Transverse colon (tissue), 4 donors: ENCODE measurements around the gene LRRC26. TPM values are rescaled to one million over a fixed set of nuclear protein-coding genes. Genes with fewer than 3 reads are reported as not detected.

ENCODE experiments used
- DNase-seq: peaks from one replicate; pipeline ENCODE4 v3.0.0-alpha.2; 2019
- H3K27ac ChIP-seq, 4 donors: fragments of 200-600 bp; sonication (generic); 2 replicates each; pipeline ENCODE4 v1.5.1; 2016 to 2018; ENCODE audit warnings: inconsistent platforms in 4 of 4
- H3K27me3 ChIP-seq: fragments of 200-600 bp; sonication (generic); 2 replicates; pipeline ENCODE4 v1.5.1; 2017; ENCODE audit warnings: inconsistent platforms
- H3K36me3 ChIP-seq, 4 donors: fragments of 200-600 bp; sonication (generic); 2 replicates each; pipeline ENCODE4 v1.5.1; 2017 to 2019; ENCODE audit warnings: inconsistent platforms in 4 of 4
- H3K4me1 ChIP-seq, 4 donors: fragments of 200-600 bp; sonication (generic); 2 replicates each; pipeline ENCODE4 v1.5.1; 2017 to 2020; ENCODE audit warnings: inconsistent platforms in 4 of 4
- H3K4me3 ChIP-seq, 4 donors: fragments of 200-600 bp; sonication (generic); 1 replicate in 1 of 4; 2 replicates in 3 of 4; pipeline versions ENCODE4 v1.5.1 to v1.6.1; 2017 to 2019; ENCODE audit warnings: inconsistent platforms in 4 of 4
- H3K9me3 ChIP-seq, 2 donors: fragments of 200-600 bp; sonication (generic); 2 replicates each; pipeline ENCODE4 v1.5.1; 2017 to 2019; ENCODE audit warnings: inconsistent platforms in 2 of 2
- CTCF ChIP-seq, 5 experiments: fragments of 200-600 bp in 3 of 5; fragments of 450-650 bp in 2 of 5; sonication (generic) in 3 of 5; IDR thresholded peaks; 1 replicate in 2 of 5; 2 replicates in 3 of 5; pipeline ENCODE4 v1.5.1; 2016 to 2017; ENCODE audit warnings: antibody characterized with exemption in 5 of 5, inconsistent platforms in 3 of 5, mild to moderate bottlenecking in 2 of 5, moderate library complexity in 1 of 5
- EP300 ChIP-seq: sonication (generic); formaldehyde crosslinking; IDR thresholded peaks from one replicate; pipeline ENCODE4 v1.6.1; 2017; ENCODE audit warnings: antibody characterized with exemption, low read depth
- POLR2A ChIP-seq: fragments of 450-650 bp; IDR thresholded peaks from one replicate; pipeline ENCODE4 v1.6.1; 2016; ENCODE audit warnings: antibody characterized with exemption, mild to moderate bottlenecking, moderate library complexity
- POLR2AphosphoS5 ChIP-seq, 3 donors: sonication (generic); formaldehyde crosslinking; IDR thresholded peaks; one replicate each; pipeline ENCODE4 v1.6.1; 2016; ENCODE audit warnings: antibody characterized with exemption in 3 of 3
- WGBS, 2 donors: methylation state at CpG; one replicate each; pipeline ENCODE4 v1.1.5; 2018; ENCODE audit warnings: low coverage in 1 of 2; 5-methylcytosine and 5-hydroxymethylcytosine counted together
- in situ Hi-C, 4 donors: fragments of 200-750 bp; cut with MboI; loops; one replicate each; pipeline versions ENCODE4 v1.15.0 to v1.15.1; 2017; ENCODE audit warnings: low sequenced_read_pairs in 3 of 4, low pct_ligation_motif_present in 1 of 4, low pct_unique_long_range_greater_than_20kb in 1 of 4
- intact Hi-C: fragments of 100-400 bp; cut with DNase I; formaldehyde crosslinking; loops from one replicate; pipeline ENCODE4 v1.15.1; 2023; ENCODE audit warnings: low total_unique reads
- total RNA-seq, 4 donors: library from RNA; depleted of rRNA; stranded (reverse); fragments of >200 nt; gene quantifications; one replicate each; pipeline ENCODE4 v1.1.0, GENCODE V29; 2016

Gene LRRC26
- total RNA-seq, 4 donors from 2014 or later, result 31.8 to 437 (median 64.8) TPM

GRCh38 chr9:137192448-137192780, 22.6 kb upstream of the LRRC26 start:
- Histone ChIP-seq H3K4me1 (peaks cover 20 to 63% (median 55%) of the 10 kb centered on the region in 4 donors), H3K4me3 (no peak overlapping the region), H3K9me3 (no peaks in the 10 kb centered on the region), H3K27ac (no peak overlapping the region), H3K36me3 (no peaks in the 10 kb centered on the region), H3K27me3 (no peaks in the 10 kb centered on the region)
- intact Hi-C loops, result no loop called here
- TF ChIP-seq CTCF (IDR thresholded peaks at IDR 0.05), result no peak
- peak in 1 of 3 donors; percentile 10 for TF ChIP-seq POLR2AphosphoS5 (IDR thresholded peaks at IDR 0.05)
- DNase-seq, result no peak
- in situ Hi-C loops, result no loop called here
- WGBS, 2 donors, result 73 to 86% methylated on average over 4 to 10 of the region's 10 CpGs

- TF ChIP-seq POLR2A (no peak), EP300 (no peak), POLR2AphosphoS5 (IDR thresholded peaks at IDR 0.05) (no peak), CTCF (IDR thresholded peaks at IDR 0.05) (no peak)
- DNase-seq, result no peak
- Histone ChIP-seq H3K36me3 (no peaks in the 10 kb centered on the region), H3K4me1 (peaks cover 25 to 63% (median 55%) of the 10 kb centered on the region in 4 donors), H3K27me3 (no peaks in the 10 kb centered on the region), H3K27ac (no peak overlapping the region), H3K9me3 (no peaks in the 10 kb centered on the region), H3K4me3 (no peak overlapping the region)
- intact Hi-C loops, result no loop called here
- 83 to 89% methylated on average over 5 to 21 of the region's 22 CpGs for WGBS, 2 donors
- in situ Hi-C loops, result no loop called here
Measured at GRCh38 chr9:137191691-137192447, 22.0 kb upstream of the LRRC26 start.

- intact Hi-C loops (no loop called here), in situ Hi-C loops (no loop called here)
- TF ChIP-seq POLR2A (no peak), CTCF (IDR thresholded peaks at IDR 0.05) (no peak), POLR2AphosphoS5 (IDR thresholded peaks at IDR 0.05) (no peak), EP300 (no peak)
- Histone ChIP-seq H3K27me3 (no peaks in the 10 kb centered on the region), H3K27ac (peak overlapping the region in 1 of 4 donors; percentile 94), H3K4me3 (no peak overlapping the region), H3K36me3 (no peaks in the 10 kb centered on the region), H3K4me1 (peaks cover 31 to 63% (median 55%) of the 10 kb centered on the region in 4 donors), H3K9me3 (no peaks in the 10 kb centered on the region)
- WGBS, 2 donors, result 52% methylated on average over 2 of the region's 3 CpGs; no CpG with 5 or more reads in 1 of the 2 donors
- DNase-seq, result no peak
Measured at GRCh38 chr9:137191245-137191644, 21.4 kb upstream of the LRRC26 start.

- in situ Hi-C loops, result no loop called here
Measured at GRCh38 chr9:137190315-137190856, 20.5 kb upstream of the LRRC26 start.

More at GRCh38 chr9:137190315-137190856, 20.5 kb upstream of the LRRC26 start:
- intact Hi-C loops, result no loop called here
- Histone ChIP-seq H3K27me3 (no peaks in the 10 kb centered on the region), H3K9me3 (no peaks in the 10 kb centered on the region), H3K4me1 (peaks cover 36 to 60% (median 52%) of the 10 kb centered on the region in 4 donors), H3K27ac (peak overlapping the region; percentile 94 to 99 (median 97)), H3K36me3 (no peaks in the 10 kb centered on the region), H3K4me3 (peak overlapping the region in 1 of 4 donors; percentile 98)
- no peak for DNase-seq
- 74% methylated on average over 9 of the region's 9 CpGs; no CpG with 5 or more reads in 1 of the 2 donors for WGBS, 2 donors
- TF ChIP-seq EP300 (no peak), POLR2AphosphoS5 (IDR thresholded peaks at IDR 0.05) (peak in 1 of 3 donors; percentile 11)
